GM21423 (cell line): ENCODE measurements around the gene TENT4A.

Source experiments
- ATAC-seq: cut with Tn5 transposase; IDR thresholded peaks from one replicate; pipeline ENCODE4 v1.9.1; 2021; ENCODE audit warnings: mild to moderate bottlenecking, moderate library complexity; ENCODE audit not compliant: unreplicated experiment

TENT4A gene

GRCh38 chr5:6716629-6717149 is 3.5 kb downstream of the TENT4A start:
- no peak for ATAC-seq

GRCh38 chr5:6717247-6717646 is 4.0 kb downstream of the TENT4A start:
- no peak for ATAC-seq

- ATAC-seq = no peak
These were observed 4.5 kb downstream of the TENT4A start for GRCh38 chr5:6717687-6718086.

GRCh38 chr5:6718161-6718681 is 5.0 kb downstream of the TENT4A start:
- ATAC-seq = peak; percentile 23

- no peak for ATAC-seq
These were observed 5.5 kb downstream of the TENT4A start for GRCh38 chr5:6718718-6719117.

GRCh38 chr5:6719417-6719816 is 6.2 kb downstream of the TENT4A start:
- no peak for ATAC-seq

- ATAC-seq = no peak
These were observed 6.8 kb downstream of the TENT4A start for GRCh38 chr5:6719896-6720560.

GRCh38 chr5:6720561-6720921 is 7.3 kb downstream of the TENT4A start:
- no peak for ATAC-seq

GRCh38 chr5:6721442-6721841 is 8.2 kb downstream of the TENT4A start:
- ATAC-seq = peak; percentile 8

- peak; percentile 71 for ATAC-seq
These were observed 8.8 kb downstream of the TENT4A start for GRCh38 chr5:6722015-6722414.

GRCh38 chr5:6723122-6723815 is 10.0 kb downstream of the TENT4A start:
- no peak for ATAC-seq

GRCh38 chr5:6723816-6724300 is 10.6 kb downstream of the TENT4A start:
- no peak for ATAC-seq

- ATAC-seq = no peak
These were observed 11.2 kb downstream of the TENT4A start for GRCh38 chr5:6724321-6724929.

GRCh38 chr5:6725421-6725820 is 12.2 kb downstream of the TENT4A start:
- no peak for ATAC-seq

- ATAC-seq = no peak
These were observed 12.8 kb downstream of the TENT4A start for GRCh38 chr5:6726006-6726405.

GRCh38 chr5:6727231-6727630 is 14.0 kb downstream of the TENT4A start:
- ATAC-seq = no peak

GRCh38 chr5:6728011-6728794 is 15.0 kb downstream of the TENT4A start:
- peak; percentile 74 for ATAC-seq

GRCh38 chr5:6728795-6729183 is 15.6 kb downstream of the TENT4A start:
- ATAC-seq = no peak

GRCh38 chr5:6729386-6730310 is 16.4 kb downstream of the TENT4A start:
- ATAC-seq = peak; percentile 30

GRCh38 chr5:6730407-6730806 is 17.2 kb downstream of the TENT4A start:
- peak; percentile 27 for ATAC-seq
